ENCODE measurements around the gene PLEKHA8.
"Not testable (repeated sequence)": the region's sequence is repeated elsewhere in the genome, so short reads cannot be mapped to it uniquely, and the experiment has no call there.

The PLEKHA8 gene

DNA sequence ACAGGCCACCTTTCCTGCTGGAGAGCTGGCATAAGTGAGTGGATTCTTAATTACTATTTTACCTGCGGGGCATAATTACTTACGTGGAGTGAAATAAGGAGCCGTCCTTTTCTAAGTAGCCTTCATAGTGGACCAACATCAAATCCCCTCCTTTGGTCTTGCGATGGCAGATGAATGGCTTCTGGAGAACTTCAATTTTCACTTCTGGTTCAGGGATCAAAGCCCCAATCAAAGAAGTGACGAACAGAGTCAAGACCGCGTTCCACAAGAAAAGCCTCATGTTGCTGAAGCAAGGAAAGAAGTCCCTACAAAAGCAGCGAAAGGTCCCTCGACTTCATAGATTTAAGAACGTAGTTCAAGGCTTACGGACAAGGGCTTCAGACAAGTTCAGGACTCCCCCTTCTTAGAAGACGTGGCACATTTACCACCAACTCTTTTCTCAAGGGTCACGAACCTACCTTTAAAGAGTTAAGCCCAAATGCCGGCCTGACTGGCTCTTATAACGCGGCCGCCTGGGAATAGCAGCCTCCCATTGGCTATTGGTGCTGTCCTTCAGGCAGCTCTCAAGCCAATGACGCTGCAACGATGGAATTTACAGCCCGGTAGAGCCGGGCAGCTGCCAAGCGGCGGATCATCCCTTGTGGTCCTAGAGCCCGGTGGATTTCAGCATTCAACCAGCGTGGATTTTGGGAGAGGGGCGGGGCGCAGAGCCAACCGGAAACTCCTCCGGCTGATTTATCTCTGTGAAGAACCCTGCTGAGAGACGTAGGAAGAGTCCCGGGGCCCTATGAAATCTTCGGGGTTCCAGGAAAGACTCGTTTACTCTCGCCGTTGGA lies 1.8 kb upstream of the PLEKHA8 start, which contains the start of gene FKBP14:
Gene FKBP14, minus strand, starts transcription at position 474 of the 836 bp plus-strand sequence. Its CDS starts 194 bp downstream, at position 280.
- peak; percentile 98 for DNase-seq

DNA sequence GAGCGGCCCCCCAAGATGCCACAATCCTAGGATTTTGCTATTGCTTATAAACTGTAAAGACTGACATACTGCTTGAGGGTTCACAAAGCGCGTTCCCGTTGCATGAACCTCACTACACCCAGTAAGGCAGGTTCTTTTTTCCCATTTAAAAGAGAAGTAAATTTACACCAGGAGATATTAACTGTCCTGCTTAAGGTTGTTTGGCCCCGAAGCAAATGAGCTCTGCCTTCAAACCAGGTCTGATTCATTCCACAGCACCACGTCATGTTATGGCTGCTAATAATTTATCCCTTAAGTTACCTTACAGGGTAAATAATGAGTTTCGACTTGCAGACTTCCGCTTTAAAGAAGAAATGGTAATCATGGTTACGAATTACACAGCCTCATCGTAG lies 1.2 kb upstream of the PLEKHA8 start:
- DNase-seq = no peak

DNA sequence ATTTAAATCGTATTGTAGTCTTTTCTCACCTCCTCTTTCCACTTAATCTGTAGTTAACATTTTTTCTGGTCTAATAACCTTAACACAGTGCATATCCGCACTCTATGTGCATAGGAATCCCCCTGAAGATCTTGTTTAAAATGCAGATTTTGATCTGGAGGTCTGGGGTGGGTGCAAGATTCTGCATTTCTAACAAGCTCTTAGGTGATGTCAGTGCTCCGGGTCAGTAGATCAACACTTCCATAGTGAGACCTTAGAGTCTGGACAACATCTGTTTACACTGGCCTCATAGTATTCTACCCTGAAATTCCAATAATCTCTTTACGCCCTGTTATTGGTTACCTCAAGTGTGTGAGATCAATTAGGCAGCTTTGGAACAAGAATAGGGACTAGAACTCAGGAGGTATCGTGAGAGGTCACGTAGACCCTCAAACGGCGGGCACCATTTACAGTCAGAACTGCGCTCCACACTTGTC lies 434 bp upstream of the PLEKHA8 start:
- DNase-seq = no peak

DNA sequence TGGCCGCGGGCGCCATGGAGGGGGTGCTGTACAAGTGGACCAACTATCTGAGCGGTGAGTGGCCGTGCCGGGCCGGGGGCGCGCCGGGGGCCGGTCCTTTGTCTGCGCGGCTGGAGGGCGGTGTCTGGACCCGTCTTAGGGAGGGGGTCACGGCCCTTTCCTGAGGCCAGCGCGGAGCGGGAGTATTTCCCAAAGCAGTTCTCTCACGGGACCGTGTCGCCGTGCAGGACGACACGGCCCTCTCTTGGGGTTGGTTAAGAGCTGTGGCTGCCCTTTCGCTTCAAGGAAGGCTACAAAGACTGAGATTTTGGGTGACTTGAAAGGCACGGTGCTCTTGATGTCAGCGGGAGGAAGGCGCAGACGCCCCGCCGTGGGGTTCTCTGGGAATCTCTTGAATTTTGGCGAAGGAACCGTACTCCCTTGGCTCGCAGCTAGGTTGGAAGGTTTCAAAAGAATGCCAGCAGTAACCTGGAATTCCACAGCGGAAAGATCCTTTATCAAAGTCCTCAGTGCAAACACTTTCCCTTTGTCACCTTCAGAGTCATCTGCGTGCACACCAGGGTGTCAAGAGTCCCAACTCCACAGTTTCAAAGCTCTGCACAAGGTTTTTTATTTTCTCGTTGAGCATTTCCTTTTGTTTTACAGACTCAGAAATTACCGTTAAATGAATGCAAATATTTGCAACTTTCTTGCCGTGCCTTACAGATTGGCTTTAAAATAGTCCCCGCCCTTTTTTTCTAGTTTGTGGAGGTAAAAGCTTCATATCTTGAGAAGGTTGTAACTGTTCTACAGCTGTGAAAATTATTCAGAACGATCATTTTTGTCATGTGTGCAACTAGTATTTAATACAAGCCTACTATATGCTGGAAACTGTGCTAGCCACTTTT lies 780 bp downstream of the PLEKHA8 start:
- no peak for DNase-seq

DNA sequence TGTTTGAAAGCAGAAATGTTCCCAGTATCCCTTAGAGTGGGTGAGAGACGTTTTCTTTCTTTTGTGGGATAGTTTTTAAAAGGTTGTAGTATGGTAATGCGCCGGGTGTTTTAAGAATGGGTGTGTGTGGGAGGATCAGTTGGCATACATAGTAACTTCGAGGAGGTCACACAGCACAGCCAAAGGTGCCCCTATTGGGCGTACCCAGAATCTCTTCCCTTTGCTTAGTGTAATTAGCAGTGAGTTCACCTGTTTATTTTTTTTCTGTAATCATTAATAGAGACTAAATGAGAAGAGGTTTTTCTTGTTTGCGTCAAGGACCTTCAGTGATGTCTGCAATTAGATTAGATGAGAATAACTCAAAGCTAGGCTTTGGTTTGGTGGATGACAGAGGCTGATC lies 1.5 kb downstream of the PLEKHA8 start:
- DNase-seq = no peak

DNA sequence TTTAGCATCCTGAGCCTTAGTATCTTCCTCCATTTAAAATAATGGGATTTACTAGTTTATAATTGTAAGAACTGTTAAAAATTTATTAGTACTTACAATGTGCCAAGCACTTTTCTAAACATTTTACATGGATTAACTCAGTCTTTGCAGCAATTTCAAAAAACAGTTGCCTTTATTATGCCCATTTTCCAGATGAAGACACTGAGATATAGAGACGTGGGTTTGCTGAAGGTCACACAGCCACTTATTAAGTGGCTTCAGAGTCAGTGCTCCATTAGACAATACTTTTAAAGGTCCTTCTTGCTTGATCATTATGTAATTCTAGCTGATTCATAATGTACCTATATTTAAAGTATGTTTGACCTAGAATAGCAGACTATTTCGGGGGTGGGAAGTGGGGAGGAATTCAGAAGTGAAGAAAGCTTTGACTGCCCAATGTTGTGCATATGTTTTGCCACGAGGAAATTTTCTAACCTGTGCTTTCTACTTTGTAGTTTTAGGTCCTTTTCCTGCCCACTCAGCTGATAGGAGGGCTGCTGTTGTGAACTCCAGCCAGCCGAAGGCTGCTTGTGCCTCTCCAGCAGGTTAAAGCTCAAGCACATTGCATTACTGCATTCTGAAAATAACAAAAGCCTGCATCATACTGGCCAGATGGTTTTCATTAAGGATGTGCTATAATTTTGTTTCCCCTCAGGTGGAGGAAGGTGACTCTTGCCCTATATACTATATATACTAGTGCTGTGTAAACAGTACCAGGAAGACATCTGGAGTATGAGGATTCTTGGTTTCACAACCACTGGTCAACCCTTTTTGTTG lies 4.3 kb downstream of the PLEKHA8 start:
- DNase-seq = no peak

DNA sequence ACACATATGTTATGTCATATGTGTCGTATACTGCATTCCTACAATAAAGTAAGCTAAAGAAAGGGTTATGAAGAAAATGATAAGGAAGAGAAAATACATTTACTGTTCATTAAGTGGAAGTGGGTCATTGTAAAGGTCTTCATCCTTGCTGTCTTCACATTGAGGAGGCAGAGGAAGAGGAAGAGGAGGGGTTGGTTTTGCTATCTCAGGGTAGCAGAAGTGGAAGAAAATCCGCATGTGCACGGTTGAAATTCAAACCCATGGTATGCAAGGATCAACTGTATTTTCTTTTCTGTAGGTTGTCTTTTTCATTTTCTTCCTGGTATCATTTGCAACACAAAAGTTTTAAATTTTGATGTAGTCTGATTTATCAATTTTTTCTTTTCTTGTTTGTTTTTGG lies 6.3 kb downstream of the PLEKHA8 start:
- DNase-seq = no peak

DNA sequence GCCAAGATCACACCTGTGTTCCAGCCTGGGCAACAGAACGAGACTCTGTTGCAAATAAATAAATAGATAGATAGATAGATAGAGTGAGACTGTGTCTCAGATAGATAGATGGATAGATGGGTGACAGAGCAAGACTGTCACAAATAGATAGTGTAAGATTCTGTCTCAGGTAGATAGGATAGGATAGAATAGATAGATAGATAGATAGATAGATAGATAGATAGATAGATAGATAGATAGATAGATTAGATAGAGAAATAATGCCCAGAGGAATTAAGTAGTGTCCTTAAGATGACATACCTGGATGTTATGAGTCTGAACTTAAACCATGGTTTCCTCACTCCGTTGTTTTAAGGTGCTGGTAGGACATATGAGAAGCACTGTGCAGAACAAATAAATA lies 8.0 kb downstream of the PLEKHA8 start:
- DNase-seq = no peak

DNA sequence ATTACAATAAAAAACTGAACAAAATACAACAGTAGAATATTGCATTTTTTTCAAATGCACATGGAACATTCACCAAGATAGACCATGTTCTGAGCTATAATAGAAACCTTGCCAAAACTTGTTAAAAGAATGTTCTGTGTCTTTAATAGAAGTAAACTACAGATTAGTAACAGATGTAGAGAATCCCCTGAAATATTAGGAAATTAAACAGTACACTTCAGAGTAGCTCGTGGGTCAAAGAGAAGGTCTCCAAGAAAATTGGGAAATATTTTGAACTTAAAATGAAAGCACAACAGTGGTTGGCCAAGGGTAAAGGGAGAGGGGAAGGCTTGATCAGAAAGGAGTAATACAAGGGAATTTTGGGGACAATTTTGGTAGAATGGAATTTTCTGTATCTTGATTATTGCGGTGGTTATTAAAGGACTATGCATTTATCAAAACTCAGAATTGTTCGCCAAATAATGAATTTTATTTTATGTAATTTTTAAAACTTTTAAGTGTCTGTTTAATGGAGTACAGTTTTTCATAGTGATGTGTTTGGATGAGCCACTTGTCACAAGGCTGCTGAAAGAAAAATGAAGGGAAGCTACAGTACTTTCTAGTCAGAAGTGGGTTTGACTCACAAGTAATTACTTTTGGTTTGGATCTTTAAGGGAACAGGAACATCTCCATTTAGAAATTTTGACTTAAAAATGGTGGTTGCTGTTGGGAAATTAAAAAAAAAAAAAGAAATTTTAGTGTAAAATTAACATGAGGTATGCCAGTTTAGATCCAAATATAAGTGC lies 10.2 kb downstream of the PLEKHA8 start:
- DNase-seq = no peak

DNA sequence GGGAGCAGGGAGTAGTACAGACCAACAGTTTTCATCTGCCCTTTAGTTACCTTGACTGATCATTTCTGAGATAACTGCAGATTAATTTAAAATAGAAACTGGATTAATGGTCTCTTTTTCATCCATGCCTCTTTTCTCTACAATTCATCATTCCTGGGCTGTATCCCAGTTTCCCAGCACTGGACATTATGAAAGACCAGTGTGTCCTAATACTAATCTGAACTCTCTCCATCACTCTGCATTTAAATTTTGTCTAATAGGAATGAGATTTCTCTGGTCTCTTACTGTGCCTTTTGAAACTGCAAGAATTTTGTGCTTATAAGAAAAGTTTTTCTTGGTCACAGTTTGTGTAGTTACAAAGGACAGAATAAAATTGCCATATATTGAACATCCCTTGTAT lies 12.7 kb downstream of the PLEKHA8 start:
- no peak for DNase-seq

DNA sequence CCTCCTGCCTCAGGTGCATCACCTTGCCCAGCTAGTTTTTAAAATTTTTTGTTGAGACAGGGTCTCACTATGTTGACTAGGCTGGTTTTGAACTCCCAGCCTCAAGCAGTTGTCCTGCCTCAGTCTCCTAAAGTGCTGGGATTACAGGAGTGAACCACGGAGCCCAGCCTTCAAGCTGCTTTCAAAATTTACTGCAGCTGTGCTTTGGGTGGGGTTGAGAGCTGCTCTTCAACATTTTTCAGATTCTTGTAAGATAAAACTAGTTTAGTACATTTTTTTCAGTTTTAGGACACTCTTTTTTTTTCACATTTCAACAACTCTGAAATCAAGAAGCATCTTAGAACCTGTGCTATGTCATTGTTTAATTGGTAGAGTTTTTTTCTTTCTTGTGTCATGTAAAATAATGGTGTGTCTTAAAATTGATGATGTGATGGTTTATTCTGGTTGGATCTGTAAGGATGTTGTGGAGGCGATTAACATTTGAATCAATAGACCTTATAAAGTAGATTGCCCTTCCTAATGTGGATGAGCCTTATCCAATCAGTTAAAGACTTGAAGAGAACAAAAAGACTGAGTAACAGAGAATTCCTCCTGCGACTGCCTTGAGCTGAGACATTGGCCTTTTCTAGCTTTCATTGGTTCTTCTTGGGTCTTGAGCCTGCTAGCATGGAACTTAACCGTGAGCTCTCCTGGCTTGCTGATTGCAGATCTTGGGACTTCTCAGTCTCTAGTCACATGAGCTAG lies 13.5 kb downstream of the PLEKHA8 start:
- no peak for DNase-seq

DNA sequence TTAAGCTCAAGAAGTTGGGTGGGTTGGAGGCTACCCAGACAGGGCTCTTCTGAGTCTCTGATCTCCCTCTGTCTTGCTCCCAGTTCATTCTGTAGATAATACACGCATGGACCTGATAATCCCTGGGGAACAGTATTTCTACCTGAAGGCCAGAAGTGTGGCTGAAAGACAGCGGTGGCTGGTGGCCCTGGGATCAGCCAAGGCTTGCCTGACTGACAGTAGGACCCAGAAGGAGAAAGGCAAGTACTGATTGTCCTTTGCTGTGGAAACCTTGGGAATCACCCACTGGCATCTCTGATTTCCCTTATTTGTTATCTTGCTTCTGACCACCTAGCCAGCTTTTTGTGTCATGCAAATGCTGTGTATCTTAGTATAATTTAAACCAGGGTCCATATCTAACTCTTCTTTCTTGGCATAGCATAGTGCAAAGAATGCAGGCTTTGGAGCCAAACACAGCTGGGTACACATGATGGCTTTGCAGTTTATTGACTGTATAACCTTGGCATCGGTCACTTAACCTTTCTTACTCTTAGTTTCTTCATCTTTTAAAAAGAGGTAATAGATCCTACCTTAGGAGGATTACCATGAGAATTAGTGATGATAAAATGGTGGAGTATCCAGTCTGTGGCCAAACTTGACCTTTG lies 18.0 kb downstream of the PLEKHA8 start:
- DNase-seq = no peak

DNA sequence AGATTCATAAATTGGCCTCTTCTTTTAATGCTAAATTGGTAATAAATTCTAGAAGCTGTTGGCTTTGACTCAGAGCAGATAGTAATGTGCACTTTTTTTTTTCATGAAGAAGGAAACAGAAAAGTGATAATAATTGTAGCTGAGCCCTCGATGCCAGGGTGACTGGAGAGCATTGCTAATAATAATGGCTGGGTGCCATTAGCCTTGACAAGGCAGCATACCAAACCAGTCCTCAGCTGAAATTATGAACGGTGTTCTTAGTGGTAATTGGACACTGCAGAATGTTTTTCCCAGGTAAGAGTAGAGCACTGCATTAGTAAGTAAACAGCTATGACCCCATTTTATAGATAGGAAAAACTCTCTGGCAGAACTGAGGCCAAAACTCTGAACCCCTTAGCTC lies 18.9 kb downstream of the PLEKHA8 start:
- no peak for DNase-seq

DNA sequence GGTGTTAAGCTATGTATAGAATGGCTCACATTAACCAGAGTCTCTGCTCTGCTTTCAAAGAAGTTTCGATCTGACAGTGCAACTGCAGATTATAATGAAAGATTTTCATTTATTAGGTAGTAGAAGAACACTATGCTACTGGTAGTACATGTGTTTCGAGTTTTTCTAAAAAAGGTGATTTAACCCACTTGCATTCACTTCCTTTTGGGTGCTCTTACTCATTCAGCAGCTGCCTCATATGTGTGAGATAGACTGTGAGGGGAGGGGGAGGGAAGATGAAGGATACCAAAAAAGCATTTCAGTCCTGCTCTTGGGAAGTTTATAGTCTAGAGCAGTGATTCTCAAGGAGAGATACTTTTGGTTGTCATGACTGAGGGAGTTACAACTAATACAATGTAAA lies 20.4 kb downstream of the PLEKHA8 start:
- DNase-seq = no peak

DNA sequence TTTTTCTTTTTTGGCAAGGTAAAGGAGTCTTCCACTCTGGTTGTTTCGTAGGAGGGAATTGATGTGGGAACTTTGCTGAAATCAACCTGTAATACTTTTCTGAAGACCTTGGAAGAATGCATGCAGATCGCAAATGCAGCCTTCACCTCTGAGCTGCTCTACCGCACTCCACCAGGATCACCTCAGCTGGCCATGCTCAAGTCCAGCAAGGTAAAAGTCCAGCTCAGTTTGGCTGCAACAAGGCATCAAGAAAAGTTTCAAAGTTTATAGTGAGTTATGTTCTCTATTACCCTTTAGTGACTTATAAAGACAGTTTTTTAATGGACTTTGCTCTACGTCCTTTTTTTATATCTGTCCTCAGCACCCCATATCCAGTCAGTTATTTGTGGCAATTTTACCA lies 21.0 kb downstream of the PLEKHA8 start:
- no peak for DNase-seq

DNA sequence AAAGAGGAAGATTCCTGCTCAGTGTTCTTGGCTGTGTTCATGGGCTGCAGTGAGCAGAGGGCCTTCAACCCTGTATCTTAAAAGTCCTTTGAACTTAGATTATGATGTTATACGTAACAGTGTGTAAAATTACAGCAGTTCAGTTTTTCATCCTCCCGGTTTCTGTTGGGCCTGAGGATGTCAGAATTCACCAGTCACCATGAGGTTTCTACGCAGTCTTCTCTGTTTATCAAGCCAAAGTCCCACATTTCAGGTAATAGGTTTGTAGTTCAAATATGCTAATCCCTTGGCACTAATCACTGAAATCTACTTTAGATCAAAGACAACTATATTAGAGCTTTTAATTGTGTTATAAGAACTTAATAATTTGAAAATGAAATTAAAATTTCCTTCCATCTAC lies 24.9 kb downstream of the PLEKHA8 start:
- no peak for DNase-seq

DNA sequence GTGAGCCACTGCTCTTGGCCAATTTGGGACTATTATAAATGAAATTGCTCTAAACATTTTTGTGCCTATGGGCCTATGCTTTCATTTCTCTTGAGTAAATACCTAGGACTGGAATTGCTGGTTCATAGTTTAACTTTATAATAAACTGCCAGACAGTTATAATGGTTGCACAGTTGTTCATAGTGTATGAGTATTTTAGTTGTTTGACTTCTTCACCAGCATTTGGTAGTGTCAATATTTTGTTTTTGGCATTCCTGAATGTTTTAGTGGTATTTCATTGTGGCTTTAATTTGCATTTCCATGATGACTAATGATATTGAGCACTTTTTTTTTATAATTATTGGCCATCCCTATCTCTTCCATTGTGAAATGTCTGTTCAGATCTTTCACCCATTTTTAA lies 29.5 kb downstream of the PLEKHA8 start:
- no peak for DNase-seq

DNA sequence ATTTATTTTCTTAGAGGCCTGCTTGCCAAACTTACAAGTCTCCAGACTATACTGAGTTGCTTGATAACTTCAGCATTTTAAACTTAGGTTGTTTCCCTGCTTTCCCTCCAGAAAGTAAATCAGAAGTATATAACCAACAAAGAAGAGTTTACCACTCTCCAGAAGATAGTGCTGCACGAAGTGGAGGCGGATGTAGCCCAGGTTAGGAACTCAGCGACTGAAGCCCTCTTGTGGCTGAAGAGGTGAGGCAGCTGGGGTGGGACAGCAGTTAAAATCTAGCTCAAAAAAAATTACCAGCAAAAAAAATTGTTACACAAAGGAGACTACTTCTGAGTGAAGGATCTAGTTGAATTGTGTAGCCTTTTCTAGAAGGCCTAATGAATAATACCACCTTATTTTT lies 33.6 kb downstream of the PLEKHA8 start:
- not testable (repeated sequence) for DNase-seq

DNA sequence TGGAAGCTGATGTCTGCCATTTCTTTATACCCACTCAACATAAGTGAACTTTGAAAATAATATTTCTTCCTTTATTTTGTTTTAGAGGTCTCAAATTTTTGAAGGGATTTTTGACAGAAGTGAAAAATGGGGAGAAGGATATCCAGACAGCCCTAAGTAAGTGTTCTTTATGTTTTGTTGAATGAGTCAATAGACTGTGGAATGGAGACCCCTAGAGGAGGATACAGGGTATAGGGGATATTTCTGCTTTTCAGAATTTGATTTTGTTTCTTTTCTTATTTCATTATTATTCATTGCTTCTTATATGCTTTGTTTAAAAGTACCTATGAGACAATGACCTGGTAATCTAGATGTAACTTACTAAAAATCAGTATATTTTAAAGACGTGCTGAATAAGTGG lies 34.4 kb downstream of the PLEKHA8 start:
- DNase-seq = no peak

DNA sequence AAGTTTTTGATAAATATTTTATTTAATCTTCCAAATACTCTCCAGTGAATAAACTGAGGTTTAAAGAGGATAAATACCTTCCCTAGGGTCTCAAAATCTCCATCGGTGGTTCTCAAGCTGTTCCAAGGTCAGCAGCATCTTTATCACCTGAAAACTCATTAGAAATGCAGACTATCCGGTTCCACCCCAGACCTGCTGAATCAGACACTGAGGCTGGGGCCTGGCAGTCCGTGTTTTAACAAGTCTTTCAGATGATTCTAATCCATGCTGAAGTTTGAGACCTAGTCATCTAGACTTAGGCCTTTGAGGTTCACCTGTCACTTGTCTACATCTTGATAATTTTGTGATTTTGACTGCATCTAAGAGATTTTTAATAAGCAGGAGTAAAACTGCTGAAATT lies 37.5 kb downstream of the PLEKHA8 start:
- no peak for DNase-seq

DNA sequence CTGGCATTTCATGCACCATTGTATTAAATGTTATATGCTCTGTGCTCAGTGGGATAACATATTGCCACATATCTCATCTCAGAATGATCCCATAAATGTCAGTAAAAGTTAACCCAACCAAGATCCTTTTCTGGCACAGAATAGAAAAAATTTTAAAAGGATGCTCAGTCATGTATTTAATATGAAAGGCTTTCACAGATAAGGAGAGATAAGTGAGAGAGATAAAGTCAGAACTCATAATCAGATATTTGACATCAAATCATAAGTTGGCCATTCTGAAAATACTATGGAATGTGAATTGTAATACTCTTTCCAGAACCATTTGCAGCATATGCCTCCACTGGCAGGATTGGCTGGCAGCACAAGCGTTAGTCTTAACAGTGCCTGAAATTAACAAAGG lies 38.5 kb downstream of the PLEKHA8 start:
- DNase-seq = no peak
